GM21360 (cell line): ENCODE data around the gene VEPH1.

Experiments
- ATAC-seq: cut with Tn5 transposase; IDR thresholded peaks from one replicate; pipeline ENCODE4 v1.9.1; 2021; ENCODE audit warnings: mild to moderate bottlenecking, moderate library complexity; ENCODE audit not compliant: unreplicated experiment

The VEPH1 gene

DNA sequence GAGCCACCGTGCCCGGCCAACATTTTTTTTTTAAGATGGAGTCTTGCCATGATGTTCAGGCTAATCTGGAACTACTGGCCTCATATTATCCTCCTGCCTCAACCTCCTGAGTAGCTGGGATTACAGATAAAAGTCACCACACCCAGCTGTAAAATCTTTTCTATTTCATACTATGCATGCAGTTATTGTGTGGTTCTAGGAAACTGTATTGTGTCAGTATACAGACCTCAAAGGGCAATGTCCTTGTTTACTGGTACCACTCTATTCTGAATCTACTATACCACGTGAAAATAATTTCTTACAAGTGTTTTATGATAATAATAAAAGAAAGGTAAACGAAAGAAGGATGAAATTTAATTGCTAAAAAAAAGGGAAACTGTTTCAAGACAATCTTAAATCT lies 190.0 kb downstream of the VEPH1 start:
- no peak for ATAC-seq

DNA sequence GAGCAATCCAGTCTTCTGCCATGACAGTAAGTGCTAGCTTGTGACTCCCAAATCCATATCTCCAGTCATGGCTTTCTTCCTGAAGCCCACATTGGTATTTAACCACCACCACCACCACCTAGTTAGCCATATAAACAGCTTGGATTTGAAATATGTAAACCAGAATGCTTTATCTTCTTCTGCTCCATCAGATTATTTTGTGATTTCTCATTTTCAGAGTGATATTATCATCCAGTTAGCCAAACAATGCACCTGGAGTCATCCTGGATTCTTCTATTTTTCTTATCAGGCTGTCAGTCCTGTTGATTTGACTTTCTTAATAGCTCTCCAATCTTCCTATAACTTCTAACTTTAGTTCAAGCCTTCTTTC lies 190.9 kb downstream of the VEPH1 start:
- ATAC-seq = no peak

DNA sequence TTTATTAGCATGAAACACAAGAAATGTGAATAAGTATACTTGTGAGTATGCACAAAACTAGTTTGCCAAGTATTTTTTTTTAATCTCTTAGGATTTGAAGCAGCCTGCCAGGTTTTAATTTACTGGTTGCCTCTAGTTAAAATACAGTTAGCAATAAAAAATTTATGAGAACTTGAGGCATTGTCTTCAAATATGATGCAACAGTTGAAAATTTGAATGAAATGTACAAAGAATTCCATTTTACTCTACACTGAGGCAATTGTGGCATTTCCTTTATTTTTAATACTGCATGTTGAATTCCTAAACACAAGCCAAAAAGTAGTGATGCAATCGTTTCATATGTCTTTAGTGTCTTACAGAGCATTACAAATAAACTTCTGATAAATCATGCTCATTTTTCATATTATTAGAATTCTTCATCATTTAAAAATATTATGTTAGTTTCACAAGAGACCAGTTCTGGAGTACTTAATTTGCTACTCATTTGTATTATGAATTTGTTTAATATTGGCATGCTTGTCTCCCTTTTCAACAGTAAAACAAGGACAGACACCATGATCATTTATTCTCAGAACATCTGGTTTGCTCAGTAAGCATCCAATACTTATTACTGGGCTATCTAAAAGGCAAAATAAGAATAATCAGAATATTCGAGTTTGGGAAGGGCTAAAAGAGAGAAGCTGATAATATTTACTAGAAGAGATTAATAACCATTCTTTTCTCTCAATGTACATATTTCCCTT lies 191.4 kb downstream of the VEPH1 start:
- no peak for ATAC-seq

DNA sequence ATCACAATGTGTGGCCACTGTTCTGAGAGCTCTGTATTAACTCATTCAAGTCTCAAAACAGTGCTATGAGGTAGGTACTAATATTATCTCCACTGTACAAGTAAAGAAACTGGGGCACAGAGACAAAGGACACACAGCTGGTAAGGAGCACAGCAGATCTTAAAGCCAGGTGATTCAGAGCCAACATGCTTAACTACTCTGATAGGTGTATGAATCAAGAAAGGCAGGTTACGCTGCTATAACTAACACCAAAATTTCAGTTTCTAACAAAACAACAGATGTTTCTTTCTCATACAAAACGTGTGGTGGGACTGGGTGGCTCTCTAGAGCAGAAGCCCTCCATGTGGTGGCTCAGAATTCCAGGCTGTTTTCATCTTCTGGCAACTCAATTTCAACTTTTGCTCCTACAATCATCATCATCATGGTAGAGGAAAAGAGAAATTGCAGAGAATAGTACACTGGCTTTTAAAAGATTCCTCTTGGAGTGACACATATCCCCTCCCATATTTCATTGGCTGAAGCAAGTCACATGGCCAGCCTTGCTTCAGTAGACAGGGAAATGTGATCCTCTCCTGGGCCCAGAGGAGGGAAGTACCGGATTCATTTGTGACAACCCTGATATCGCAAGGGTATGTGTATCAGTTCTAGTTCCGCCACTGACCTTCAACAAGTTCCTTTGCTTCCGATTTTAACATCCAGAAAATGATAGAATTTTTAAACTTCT lies 192.7 kb downstream of the VEPH1 start:
- no peak for ATAC-seq

DNA sequence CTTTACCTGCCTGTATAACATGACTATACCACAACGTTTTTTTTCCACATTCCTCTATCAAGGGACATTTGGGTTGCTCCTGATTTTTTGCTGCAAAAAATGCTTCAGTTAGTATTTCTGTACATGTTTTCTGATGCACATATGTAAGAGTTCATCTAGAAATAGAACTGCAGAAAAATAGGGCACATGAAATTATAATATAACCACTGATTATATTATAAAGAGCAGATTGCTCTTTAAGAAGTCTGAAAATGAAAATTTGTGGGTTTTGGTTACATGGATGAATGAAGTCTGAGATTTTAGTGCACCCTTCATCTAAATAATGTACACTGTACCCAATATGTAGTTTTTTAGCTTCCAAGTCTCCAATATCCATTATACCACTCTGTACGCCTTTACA lies 196.7 kb downstream of the VEPH1 start:
- no peak for ATAC-seq

DNA sequence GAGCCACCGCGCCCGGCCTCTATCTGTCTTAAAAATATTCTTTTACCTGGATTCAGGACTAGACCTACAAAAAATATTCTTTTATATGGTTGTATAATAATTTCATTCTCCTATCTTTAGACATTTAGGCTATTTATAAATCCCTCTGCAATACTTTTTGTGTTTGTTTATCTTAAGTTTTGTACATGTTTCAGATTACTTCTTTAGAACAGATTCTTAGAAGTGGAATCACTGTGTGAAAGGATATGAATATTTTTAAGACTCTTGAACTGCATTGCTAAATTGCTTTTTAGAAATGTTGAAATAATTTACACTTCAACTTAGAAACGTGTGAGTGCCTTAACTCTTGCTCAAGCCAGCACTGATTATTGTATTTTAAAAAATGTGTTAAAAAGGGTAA lies 197.8 kb downstream of the VEPH1 start:
- ATAC-seq = no peak

DNA sequence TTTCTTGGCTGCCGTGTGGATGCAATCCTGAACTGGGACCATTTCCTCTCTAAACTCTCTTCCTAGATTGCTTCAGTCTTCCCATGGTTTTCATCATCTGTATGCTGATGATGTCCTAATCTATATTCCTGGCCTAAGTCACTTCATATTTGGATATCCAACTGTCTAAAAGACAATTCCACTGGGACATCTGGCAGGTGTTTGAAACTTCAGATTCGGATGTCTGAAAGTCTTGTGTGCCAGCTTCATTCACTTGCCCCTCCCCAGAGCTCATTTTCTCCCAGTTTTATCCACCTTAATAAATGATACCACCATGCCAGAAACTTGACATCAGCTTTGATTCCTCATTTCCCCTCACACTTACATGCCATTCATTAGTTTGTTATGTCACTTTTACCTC lies 201.5 kb downstream of the VEPH1 start:
- ATAC-seq = no peak

DNA sequence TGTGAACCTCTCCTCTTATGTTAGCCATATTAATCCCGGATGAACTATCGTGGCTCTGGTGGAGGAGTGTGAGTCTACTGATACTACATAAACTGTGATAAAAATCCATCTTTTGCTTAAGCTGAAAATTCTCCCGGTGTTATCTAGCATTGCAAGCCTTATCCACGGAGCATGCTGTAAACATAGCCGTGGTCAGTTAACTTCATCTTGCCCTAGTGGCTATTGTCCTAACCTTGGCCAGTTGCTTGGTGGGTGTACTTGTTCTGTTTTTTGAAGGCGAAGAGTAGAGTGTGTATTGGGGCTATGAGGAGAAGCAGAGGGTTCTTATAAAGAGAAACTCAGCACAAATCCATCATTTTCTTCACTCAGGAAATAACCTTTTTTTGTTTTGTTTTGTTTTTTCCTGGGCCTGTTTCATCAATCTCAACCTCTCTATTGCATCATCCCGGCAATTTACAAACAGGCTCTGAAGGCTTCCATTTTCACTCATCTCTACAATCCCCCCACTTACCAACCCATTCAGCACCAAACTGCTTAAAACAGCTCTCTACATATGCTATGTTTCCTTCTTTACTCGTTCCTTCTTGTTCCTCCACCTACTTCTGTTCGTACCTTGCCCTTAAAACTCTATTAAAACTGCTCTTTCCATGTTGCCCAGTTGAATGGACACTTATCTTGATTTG lies 202.1 kb downstream of the VEPH1 start:
- ATAC-seq = no peak

DNA sequence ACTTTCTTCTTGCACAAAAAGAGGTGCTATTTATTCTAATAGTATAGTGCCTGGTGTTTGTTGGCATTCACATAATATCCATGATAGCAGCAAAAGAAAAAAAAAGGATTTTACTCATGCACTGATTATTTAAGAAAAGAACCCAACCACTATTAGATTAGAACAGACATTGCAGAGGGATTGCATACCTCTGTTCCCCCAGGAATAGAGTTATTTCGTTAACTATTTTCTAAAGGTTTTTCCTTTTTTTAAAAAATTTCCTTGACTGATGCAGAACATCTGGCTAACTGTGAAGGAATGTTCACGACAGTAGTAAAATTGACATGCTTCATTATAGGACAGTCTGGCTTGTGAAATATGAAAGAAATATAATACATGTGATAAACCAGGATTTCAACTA lies 203.1 kb downstream of the VEPH1 start:
- no peak for ATAC-seq

DNA sequence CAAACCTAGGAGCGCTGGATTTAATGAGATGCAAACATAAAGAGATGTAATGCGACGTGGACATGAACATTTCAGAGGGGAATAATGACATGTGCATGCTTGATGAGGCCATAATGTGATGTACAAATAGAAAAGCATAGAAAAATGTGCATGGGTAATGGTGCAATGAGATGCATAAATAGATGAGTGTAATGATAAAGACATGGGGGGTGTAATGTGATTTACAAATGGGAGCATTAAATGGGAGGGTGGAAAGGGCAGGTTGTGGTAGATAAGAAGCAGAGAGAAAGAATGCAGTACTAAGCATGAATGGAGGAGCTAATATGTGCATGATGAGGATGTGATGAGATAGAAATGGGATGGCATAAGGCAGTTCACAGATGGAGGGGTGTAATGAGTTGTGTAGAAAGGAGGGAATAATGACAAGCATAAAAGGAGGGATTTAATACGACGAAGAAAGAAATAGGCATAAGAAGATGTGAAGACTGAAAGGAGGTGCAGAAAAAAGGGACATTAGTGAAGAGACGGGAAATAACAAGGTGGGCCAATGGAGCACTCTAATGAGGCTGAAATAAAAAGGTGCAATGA lies 205.8 kb downstream of the VEPH1 start:
- ATAC-seq = no peak

DNA sequence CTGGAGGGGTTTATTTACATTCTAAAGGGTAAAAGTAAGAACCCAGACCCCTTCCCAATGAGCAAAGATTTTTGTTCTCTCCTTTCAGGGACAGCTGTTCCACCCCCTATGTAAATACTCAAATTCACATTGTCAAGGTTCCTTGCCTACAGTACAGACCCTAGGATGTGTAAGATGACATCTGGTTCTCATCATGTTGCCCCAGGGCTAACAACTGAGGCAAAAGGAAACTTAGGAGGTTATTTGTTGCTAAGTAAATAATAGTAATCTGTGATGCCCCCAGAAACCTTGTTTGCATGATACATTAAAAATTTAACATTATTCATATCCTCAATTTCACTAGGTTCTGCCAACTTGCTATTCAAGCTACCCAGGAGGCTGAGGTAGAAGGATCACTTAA lies 208.3 kb downstream of the VEPH1 start:
- no peak for ATAC-seq

DNA sequence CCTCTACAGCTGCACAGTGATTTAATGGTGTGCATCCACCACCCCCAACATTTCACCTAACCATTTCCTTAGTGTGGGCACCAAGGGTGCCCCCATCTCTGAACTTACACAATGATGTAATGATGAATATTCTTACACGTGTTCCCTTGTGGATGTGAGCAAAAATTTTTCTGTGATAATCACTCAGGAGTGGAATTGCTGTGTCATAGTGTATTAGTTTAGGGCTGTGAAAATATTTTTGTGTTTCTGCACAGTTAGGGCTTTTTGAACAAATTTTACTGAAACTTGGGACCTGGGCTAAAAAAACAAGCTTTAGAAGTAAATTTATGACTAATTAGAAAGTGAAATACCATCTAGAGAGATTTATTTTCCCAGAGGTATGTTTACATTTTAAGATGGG lies 208.7 kb downstream of the VEPH1 start:
- no peak for ATAC-seq

DNA sequence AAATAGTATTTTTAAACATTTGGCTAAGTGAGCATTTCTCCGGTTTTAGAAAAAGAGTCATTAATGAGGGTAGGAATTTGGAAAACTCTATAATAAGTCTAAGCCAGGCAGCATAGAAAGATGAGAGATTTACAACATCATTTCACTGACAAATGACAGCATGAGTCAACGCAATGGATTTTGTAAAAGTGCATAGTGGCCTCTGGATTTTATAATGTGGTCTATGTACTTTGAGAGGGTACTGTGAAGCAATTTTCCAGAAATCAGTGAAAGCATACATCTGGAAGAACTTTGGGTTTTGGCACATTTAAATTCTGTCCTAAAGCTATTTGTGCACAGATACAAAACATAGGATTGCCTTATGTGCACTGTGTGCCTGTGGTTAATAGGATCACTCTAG lies 212.4 kb downstream of the VEPH1 start:
- ATAC-seq = no peak

DNA sequence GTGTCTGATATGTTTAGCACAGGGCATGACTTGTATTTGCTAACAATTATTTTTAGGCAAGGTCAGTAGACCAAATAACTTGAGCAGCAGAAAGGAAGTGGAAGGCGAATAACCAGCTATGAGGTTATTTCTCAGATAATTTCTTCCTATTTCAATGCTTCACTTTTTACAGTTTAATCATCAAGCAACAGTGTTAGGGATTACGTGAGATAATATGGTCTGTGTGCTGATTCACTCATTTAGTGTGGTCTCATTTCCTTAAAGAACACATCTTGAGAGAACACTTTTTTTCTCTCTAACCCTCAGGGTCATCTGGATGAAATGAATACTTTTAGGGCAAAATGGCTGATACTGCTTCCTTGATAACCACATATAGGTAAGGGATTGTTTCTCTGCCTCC lies 217.2 kb downstream of the VEPH1 start:
- ATAC-seq = no peak

DNA sequence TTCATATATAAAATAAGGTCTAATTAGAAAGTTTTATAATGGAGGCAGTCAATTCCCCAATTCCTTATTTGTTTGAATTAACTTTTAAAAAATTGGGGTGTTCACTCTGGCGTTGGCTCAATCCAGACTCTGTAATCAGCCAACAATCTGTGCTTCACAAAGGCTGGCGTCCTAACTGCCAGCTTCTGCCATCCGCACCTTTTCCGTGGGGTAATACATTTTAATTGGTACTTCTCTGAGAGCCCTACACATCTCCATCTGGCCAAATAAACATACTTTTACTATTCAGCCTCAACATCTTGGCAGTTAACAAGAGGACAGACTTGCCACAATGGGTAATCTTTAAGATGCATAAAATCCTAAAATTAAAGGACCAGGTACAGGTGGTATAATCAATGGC lies 218.1 kb downstream of the VEPH1 start:
- ATAC-seq = no peak

DNA sequence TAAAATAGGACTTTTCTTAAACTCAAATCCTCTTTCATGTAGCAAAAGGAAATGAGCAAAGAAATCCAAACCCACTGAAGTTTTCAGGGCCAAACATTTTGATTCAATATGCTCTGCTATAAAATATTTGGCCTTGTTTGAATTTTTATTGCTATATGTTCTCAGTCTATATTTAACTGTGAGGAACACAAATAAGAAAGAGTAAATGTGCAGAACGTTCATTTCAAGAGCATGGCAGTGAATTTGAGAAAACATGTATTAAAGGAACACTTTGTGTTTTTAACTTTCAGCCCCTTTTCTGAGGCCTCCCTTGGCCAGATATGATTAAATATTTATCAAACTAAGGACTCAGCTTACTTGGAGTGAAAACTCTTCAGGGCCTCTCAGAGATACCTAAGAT lies 218.5 kb downstream of the VEPH1 start:
- no peak for ATAC-seq

DNA sequence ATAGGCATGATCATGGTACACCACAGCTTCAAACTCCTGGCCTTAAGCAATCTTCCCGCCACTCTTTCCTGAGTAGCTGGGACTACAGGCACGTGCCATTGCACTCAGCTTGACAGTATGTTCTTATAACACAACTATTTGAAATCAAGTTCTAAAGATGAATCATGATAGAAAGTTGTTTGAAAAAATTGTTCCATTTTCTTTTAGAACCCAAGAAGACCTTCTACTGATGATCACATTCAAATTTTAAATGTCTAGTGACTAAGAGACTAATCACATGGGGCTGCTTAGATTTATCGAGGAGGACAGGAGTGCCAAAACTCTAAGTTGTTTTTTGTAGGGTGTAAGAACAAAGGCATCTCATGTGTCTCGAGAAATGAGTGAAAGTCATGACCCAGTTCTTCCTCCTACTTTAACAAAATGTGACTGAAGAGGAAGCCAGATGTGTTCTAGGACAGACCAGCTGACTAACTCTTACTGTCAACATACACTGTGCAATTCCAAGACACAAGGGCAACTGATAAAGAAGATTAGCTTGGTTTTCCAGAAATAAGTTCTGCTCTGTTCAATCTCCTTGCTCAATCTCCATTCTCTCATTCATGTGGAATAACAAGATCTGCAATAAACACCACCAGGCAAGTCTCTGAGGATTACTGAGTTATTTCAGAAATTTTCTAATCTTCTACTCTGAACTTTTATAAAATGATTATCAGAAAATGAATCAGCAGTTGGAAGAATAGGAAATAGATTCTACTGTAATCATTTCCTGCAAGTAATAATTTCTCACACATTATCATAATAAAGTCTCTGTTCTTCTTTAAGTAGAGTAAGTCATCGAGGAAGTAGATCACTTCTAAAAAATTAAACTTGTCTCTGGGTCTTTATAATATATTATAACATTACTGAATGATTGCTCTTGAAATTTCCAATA lies 220.7 kb downstream of the VEPH1 start:
- ATAC-seq = no peak

DNA sequence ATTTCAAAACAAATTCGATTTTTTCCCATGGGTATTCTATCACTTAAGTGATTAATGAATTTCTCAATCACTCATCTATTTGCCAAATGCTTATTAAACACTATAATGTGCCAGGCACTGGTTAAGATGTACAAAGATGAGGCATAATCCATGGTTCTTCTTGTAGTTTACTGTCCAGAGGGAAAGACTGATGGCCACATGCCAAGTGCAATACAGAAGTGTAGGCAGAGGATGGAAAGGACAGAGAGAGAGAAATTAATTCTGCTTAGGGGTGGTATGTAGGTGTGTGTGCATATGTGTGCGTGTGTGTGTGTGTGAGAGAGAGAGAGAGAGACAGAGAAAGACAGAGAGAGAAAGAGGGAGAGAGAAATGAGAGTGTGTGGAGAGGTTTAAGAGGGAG lies 222.4 kb downstream of the VEPH1 start:
- ATAC-seq = no peak

DNA sequence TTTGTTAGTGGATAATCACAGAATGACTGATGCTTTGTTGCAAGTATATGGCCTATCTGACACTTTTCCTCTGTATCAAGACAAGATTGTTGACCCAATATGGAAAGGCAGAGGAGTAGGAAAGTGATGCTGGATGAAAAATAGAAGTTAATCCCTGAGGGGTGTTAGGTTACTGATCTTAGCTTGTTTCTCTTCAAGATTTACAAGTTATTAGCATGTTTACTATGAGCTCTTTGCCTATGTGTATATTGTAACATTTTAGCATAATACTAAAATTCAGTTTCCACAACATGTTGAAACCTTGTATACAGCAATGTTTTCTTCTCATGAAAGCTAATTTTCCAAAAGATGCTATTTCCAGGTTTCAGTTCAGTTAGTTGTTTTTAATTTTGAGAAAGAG lies 222.9 kb downstream of the VEPH1 start:
- no peak for ATAC-seq

DNA sequence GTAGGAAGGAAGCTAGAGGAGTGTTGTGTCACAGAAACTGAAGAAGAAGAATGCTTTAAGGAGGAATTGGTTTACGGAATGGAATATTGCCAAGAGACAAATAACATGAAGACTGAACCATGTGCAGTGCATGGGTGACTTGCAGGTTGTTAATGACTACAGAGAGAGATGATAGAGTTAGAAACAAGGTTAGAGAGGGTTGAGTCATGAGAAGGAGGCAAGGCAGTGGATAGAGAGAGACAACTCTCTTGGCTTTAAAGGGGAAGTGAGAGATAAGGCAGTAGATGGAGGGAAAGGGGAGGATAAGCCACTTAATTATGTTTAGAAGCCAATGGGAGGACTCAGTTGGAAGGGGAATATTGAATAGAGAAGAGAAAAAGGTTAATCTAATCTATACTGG lies 224.0 kb downstream of the VEPH1 start:
- ATAC-seq = no peak

DNA sequence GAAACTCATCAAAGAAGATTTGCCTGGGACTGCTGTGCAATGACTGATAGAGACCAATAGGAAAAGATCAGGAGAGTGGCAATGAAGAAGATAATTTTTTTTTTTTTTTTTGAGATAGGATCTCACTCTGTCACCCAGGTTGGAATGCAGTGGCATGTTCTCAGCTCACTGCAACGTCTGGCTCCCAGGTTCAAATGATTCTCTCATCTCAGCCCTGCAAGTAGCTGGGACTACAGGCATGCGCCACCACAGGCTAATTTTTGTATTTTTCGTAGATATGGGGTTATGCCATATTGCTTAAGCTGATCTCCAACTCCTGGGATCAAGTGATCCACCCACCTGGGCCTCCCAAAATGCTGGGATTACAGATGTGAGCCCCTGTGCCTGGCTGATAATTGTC lies 226.4 kb downstream of the VEPH1 start:
- no peak for ATAC-seq
